Stimulated activated CD4-positive, alpha-beta T cell treated with anti-CD3 and anti-CD28 coated beads, Interleukin-15, amount 100 ng/mL, for 1 hour (primary cell): ENCODE data around the gene PTPN13.

Experiments
- DNase-seq, 2 donors: peaks; one replicate each; pipeline ENCODE4 v3.0.0-alpha.2; 2020; ENCODE audit warnings: low read depth in 1 of 2, low spot score in 1 of 2

PTPN13 gene

GRCh38 chr4:86586626-86587380 is 7.3 kb upstream of the PTPN13 start:
- no peak for DNase-seq

- no peak for DNase-seq
These were observed 6.6 kb upstream of the PTPN13 start for GRCh38 chr4:86587381-86588140.

GRCh38 chr4:86592553-86593249 is 1.4 kb upstream of the PTPN13 start:
- DNase-seq: no peak

GRCh38 chr4:86594559-86595425 is 677 bp downstream of the PTPN13 start:
- DNase-seq: no peak

GRCh38 chr4:86595426-86595805 is 1.3 kb downstream of the PTPN13 start:
- no peak for DNase-seq

GRCh38 chr4:86596807-86597206 is 2.7 kb downstream of the PTPN13 start:
- no peak for DNase-seq

- DNase-seq: no peak
These were observed 6.0 kb downstream of the PTPN13 start for GRCh38 chr4:86600007-86600653.

- no peak for DNase-seq
These were observed 9.3 kb downstream of the PTPN13 start for GRCh38 chr4:86603311-86603885.

- DNase-seq: no peak
These were observed 12.7 kb downstream of the PTPN13 start for GRCh38 chr4:86606809-86607208.

- DNase-seq: no peak
These were observed 14.8 kb downstream of the PTPN13 start for GRCh38 chr4:86608757-86609375.

- no peak for DNase-seq
These were observed 17.6 kb downstream of the PTPN13 start for GRCh38 chr4:86611757-86612156.

GRCh38 chr4:86613734-86614133 is 19.6 kb downstream of the PTPN13 start:
- DNase-seq: no peak

- no peak for DNase-seq
These were observed 20.8 kb downstream of the PTPN13 start for GRCh38 chr4:86614865-86615264.

GRCh38 chr4:86615501-86615900 is 21.4 kb downstream of the PTPN13 start:
- DNase-seq: no peak

GRCh38 chr4:86619656-86620055 is 25.5 kb downstream of the PTPN13 start:
- DNase-seq: no peak

GRCh38 chr4:86621435-86621834 is 27.3 kb downstream of the PTPN13 start:
- DNase-seq: no peak

- DNase-seq: no peak
These were observed 32.0 kb downstream of the PTPN13 start for GRCh38 chr4:86626066-86626465.

GRCh38 chr4:86627462-86628135 is 33.5 kb downstream of the PTPN13 start:
- DNase-seq: no peak

- DNase-seq: no peak
These were observed 36.5 kb downstream of the PTPN13 start for GRCh38 chr4:86630629-86631028.
